Stimulated activated CD4-positive, alpha-beta T cell treated with anti-CD3 and anti-CD28 coated beads, Interleukin-12 subunit alpha, Interleukin-12 subunit beta, amount 100 ng/mL, for 48 hours (primary cell): ENCODE measurements around the gene GDAP1L1.
"Not testable (repeated sequence)": the region's sequence is repeated elsewhere in the genome, so short reads cannot be mapped to it uniquely, and the experiment has no call there.

Experiments used
- DNase-seq, 3 donors: peaks; one replicate each; pipeline ENCODE4 v3.0.0-alpha.2; 2020; ENCODE audit warnings: low read depth in 2 of 3, low spot score in 1 of 3

The GDAP1L1 gene

DNA sequence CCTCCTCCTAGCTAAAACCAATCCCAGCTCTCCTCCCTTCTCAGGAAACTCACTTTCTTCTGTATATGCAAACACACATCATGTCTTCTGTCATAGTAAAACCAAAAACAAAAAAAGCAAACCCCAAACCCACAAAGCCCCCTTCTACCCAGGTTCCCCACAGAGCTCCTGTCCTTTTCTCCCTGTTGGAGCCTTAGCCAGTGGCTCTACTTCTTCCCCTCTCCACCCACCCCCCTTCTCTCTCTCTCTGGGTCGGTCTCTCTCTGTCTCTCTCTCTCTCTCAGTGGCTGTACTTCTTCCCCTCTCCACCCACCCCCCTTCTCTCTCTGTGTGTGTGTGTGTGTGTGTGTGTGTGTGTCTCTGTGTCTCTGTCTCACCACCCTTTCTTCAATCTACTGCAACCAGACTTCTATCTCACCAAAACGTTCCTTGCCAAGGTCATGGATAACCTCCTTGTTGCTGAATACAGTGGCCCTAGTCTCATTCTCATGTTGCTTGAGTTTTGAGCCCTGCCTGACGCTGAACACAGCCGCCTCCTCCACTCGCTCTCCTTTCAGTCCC is 27.9 kb upstream of the GDAP1L1 start:
- no peak for DNase-seq

DNA sequence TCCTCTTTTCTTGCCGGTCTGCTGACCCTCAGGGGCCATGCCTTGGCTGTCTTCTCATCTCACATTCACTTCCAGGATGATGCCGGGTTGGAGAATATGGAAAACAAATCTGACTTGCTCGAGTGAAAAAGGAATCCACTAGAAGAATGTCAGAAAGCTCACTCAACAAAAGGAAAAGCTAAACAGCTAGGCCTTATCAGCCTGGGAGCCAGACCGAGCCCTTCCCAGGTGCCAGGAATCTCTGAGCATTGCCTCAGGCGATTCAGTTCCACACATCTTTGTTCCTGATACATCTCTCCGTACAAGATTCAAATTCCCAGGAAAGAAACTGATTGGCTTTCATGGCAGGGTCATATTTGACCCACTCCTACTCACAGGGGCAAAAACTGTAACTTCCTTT is 27.3 kb upstream of the GDAP1L1 start:
- no peak for DNase-seq

DNA sequence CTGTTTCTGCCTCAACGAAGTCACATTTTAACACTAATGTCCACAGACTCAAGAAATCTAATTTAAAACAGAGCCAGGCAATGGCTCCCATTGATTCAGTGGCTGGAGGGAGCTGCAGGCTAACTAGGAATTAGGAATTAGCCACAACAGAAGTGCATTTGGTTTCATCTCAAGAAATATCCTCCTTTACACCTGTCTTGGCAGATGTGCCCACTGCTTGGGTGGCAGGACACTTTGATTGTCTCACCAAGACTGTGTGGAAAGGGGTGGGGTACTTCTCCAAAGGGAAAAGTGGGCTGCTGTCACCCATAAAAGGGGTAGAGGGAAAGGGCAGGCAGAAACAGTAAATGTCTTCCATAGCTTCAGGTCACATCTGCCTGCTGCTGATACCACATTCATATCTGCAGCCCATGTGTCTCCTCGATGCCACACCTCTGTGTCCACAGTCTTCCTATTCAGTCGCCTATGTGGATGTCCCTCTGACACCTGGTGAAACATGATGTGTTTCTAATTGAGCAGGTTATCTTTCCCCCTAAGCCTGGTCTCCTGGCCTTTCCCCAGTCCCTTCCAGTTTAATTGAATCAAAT is 25.6 kb upstream of the GDAP1L1 start:
- DNase-seq: no peak

DNA sequence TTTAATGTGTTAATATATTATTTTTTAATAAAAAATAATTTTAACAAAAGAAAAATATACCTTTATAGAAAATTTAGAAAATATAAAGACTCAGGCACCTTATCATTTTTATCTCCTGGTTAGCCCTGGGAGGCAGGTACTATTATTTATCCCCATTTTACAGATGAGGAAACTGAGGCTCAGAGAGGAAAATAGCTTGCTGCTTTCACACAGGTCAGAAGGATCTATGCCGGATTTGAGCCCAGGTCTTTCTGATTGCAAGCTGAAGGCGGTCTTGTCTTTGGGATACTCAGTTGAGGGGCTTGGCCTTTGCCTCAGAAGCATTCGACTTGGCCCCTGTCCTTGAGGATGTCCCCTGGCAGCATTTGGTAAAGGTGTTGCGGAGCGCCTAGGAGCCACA is 25.1 kb upstream of the GDAP1L1 start:
- no peak for DNase-seq

DNA sequence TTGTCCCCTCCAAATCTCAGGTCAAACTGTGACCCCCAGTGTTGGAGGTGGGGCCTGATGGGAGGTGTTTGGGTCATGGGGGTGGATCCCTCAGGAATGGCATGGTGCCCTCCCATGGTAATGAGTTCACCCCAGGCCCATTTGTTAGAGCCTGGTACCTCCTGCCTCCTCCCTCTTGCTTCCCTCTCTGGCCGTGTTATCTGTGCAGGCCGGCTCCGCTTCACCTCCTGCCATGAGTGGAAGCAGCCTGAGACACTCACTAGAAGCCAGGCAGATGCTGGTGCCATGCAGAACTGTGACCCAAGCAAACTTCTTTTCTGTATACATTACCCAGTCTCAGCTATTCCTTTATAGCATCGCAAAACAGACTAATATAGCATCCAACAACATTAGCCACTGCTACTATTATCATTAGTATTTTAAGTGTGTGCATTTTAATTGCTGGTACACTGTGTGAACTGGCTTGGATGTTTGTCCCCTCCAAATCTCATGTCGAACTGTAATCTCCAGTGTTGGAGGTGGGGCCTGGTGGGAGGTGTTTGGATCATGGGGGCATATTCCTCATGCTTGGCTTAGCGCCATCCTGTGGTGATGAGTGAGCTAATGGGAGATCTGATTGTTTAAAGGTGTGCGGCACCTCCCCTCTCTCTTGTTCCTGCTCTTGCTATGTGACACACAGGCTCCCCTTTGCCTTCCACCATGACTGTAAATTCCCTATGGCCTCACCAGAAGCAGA is 24.3 kb upstream of the GDAP1L1 start:
- no peak for DNase-seq

DNA sequence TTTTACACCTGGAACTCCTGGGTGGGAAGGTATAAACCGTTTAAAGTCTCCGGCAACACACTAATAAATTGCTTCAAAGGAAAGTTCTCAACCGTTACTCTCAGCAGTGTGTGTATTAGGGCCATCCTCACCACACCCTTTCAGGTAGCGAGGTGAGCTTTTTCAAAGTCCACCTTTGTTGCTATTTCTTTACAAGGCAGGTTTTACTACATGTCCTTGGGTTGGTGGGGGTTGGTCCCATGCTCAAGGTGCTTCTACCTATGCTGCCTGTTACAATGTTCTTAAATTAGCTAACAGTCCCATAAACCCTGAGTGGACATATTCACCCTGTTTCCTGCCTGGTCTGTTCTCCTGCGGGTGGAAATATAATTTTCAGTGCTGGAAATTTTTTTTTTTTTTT is 23.4 kb upstream of the GDAP1L1 start:
- DNase-seq: no peak

DNA sequence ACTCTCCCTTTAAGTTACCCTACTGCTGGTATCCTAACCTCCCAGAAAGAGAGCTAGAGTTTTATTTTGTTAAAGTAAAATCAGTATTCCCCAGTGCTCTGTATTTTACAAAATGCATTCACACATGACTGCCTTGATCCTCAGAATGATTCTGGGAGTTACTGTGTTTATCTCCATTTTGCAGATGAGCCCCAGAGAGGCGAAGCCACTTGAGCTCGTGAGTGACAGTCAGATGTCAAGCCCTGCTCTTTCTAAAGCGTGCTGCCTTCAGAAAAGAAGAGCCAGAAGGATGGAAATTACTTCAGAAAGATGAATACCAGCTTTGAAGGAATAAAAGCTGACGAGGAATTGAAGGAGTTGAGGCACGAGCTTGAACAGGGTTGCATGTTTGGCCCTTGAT is 22.5 kb upstream of the GDAP1L1 start:
- DNase-seq: no peak

DNA sequence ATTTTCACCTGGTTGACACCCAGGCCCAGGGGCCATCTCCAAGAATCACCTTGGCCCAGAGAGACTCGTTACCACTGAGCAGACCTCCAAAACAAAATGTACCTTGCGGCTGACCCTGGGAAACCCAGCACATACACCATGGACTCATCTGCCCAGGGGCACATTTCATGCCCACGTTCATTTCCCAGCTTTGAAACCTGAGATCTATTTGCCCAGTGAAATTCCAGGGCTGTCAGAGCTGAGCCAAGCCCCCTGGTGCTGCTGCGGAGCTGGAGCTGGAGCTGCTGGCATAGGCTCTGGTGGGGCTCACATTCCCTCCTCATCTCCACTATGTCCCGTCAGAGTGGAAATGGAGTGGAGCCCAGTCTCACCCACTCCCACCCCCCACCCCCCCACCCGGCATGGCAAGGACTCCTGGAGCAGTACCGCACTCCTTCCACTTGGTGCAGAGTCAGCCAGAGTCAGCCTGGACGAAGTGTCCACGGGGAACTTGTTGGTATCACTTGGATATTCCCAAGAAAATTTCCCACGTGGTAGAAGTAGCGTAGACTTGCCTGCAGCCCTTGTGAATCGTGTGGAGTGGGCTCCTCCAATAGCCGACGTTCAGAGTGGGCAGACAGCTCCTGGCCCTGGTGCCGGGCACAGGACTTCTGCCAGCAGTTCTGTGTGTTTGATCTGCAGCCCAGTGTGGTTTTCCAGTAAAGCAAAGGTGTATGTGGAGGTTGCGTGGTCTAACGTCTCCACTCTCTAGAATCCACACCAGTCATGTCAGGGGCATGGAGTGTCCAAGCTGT is 18.4 kb upstream of the GDAP1L1 start:
- no peak for DNase-seq

DNA sequence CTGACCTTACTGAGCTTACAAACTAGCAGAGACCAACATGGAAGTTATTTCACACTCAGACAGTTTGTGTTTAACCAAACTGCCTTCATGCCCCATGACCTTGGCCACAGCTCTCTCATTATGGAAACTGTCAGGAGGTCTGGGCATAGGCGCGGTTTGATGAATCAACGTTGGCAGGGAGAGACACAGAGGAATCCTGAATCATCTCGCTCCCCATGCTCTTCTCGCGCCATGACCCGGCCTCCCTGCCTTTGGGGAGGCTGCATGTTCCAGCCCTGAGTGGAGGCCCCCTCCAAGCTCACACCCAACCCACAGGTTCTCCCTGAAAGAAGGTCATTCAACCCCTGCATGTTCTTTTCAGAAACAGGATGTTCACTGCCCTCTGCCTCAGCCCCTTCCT is 15.9 kb upstream of the GDAP1L1 start:
- DNase-seq: no peak

DNA sequence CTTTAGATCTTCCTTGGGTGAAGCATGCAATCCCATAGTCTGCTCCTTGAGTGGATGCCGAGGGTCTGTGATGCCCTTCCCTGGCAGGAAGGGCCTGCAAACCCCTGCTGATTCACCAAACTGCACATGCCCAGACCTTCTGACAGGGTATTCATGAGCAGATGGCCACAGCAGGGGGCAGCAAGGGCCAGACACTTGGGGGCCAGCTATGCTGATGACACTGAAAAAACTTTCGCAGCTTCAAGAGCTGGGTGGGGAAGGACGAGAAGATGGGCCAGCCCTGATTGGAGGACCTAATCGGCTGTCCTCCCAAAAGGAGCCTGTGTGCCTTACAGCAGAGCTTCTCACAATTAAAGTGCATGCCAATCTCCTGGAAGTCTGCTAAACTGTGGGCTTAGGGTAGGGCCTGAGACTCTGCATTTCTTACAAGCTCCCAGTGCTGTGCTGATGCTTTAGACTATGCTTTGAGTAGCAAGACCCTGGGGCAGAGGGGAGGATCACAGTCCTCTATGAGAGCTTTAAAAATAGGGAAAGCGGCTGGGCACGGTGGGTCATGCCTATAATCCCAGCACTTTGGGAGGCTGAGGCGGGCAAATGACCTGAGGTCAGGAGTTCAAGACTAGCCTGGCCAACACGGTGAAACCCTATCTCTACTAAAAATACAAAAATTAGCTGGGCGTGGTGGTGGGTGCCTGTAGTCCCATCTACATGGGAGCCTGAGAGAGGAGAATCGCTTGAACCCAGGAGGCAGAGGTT is 15.2 kb upstream of the GDAP1L1 start:
- DNase-seq: no peak

DNA sequence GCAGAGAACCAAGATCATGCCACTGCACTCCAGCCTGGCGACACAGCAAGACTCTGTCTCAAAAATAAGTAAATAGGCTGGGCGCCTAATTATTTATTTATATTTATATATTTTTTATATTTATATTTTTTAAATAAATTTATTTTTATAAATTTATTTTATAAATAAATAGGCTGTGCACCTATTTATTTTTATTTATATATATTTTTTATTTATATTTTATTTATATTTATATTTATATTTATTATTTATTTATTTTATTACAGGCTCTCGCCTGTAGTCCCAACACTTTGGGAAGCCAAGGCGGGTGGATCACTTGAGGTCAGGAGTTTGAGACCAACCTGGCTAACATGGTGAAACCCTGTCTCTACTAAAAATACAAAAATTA is 14.6 kb upstream of the GDAP1L1 start:
- not testable (repeated sequence) for DNase-seq

DNA sequence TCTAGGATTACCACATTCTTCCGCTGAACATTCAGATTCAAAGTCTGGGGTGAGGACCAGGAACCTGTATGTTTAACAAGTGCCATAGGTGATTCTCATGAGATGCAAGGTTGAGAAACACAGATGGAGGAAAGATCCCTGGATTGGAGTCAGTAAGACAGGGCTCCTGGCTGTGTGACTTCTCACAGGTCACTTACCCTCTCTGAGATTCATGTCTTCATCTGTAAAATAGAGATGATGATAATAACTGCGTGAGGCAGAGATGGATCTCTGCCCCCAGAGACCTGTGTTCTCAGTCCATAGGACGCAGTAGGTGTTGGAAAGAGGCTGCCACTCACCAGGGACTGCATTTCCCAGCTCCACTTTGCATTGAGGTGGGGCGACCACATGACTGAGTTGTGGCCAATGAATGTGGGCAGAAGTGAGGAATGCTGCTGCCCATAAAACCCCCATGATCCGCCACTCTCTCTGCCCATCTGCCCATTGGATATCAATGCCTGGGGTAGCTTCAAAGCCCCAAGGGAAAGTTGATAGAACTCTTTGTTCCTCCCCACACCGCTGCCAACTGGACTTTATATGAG is 13.6 kb upstream of the GDAP1L1 start:
- DNase-seq: no peak

DNA sequence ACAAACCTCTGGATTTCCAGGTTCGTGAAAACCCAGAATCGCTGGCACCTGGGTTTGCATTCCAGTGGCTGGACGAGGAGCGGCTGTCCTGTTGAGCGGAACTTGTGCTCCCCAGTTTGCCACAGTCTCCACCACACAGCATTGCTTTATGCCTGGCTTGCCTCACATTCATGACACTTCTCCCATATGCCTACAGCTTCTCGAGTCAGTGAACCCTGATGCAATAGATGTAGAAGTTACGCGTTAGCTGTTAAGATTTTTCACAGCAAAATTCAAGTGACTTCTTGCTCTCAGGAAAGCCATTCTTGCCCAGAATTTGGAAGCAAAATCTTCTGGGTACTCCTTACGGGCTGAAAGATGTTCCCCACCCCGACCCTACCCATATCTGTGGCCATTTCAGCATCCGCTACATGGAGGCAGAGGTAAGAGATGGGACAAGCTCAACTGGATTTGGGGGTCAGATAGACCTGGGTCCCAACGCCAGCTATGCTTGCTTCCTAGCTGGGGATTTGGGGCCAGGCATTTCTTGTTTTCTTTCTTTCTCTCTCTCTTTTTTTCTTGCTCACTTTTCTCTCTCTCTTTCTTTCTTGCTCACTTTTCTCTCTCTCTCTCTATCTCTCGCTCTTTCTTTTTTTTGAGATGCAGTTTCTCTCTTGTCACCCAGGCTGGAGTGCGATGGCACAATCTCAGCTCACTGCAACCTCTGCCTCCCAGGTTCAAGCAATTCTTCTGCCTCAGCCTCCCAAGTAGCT is 12.4 kb upstream of the GDAP1L1 start:
- DNase-seq: no peak

DNA sequence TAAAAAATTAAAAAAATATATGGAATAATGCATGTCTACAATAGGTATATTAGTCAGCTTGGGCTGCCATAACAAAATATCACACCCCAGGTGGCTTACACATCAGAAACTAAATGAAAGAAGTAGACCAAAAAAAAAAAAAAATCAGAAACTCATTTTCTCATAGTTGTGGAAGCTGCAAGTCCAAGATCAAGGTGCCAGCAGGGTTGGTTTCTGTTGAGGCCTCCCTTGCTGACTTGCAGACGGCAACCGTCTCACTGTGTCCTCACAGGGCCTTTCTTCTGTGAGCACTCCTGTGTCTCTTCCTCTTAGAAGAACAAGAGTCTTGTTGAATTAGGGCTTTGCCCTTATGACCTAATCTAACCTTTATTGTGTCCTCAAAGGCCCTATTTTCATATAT is 11.4 kb upstream of the GDAP1L1 start:
- no peak for DNase-seq

DNA sequence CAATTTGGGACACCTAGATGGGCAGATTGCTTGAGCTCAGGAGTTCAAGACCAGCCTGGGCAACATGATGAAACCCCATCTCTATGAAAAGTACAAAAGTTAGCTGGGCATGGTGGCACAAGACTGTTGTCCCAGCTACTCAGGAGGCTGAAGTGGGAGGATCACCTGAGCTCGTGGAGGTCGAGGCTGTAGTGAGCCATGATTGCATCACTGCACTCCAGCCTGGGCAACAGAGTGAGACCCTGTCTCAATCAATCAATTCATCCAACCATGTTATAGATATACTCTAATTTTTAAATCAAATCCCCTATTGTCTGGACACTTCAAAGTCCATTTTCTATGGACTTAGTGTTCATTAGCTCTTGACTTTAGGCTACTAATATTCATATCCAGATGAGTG is 10.3 kb upstream of the GDAP1L1 start:
- not testable (repeated sequence) for DNase-seq

DNA sequence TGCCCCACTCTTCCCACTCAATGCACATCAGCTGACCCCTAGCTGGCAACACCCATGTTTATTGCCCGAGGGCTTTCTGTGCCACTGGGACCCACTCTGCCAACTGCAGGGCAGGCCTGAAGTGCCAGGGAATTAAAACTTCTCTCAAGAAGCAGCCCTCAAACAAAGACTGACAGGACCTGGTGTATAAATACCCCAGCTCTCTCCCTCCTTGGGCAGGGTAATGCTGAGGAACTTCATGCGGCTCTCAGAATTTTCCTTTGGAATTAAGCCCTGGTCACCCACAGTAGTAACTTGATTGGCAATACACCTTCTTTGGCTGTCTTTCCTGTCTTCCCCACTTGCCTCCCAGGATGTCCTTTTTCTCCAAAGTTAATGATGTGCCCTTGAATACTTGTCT is 5.3 kb upstream of the GDAP1L1 start:
- DNase-seq: no peak

DNA sequence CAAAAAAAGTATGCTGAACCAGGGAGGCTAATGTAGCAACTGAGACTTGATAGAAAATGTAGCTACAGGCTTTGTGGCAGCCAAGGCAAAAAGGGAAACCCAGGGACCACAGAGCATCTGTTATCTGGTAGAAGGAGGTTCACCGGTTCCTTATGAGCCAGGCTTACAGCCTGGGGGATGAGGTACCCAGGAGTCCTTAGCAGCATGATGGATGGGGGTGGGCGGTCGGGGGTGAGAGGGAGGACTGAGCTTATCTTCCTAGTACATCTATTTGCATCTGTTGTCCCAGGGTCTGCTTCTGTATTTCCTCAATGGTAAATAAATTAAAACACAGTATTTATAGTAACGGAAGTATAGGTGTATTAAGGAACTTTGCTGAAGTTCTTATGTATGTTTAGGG is 1.1 kb upstream of the GDAP1L1 start:
- no peak for DNase-seq

DNA sequence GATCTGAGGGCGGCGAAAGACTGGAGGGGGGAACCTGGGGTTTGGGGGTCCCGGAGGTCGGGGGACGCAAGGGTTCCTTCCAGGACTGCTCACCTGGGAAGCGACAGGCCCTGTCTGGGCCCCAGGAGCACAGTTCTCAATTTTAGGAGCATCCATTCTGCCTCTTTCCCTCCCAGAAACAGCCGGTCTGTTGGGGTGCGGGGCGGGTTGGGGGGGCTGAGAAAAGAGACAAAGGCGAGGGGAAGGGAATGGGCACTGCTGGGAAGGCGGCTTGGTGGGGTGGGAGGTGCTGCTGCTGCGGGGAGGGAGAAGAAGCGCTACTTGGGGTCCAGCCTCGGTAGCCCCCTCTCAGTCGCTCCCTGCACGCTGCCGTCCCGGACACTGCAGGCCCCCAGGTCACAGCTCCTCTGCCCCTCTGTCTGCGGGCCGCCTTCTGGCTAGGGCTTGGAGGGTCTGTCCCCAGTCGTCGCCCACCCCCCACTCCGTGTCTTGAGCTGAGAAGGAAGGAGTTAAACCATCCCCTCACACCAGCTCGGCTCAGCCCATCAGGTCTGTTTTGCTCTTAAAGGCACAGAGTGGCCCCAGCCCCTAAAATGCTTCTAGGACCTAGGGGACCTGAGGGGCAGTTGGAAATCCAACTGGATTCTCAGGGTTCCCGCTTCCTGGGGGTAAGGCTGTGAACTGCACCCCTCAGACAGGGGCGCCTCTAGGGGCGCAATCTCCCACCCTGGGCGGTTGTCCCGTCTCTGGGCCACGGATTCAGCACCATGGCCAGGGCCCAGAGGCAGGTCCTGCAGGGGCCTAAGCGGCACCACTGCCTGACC is 690 bp downstream of the GDAP1L1 start:
- DNase-seq: peak in 2 of 3 donors; percentile 4 to 8

DNA sequence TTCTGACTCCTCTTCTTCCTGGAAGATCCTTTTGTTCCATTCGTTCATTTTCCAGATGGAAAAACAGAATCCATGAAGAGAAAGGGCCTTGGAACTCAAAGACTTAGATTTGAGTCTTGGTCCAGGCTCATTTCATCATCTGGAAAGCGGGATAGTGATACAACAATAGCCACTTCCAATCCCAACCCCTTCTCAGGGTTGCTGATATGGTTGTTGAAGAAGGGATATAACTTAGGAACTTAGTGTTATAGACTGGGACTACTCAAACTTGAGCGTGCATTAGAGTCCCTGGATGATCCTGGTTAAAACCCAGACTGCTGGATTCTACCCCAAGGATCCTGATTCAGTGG is 1.3 kb downstream of the GDAP1L1 start:
- no peak for DNase-seq

DNA sequence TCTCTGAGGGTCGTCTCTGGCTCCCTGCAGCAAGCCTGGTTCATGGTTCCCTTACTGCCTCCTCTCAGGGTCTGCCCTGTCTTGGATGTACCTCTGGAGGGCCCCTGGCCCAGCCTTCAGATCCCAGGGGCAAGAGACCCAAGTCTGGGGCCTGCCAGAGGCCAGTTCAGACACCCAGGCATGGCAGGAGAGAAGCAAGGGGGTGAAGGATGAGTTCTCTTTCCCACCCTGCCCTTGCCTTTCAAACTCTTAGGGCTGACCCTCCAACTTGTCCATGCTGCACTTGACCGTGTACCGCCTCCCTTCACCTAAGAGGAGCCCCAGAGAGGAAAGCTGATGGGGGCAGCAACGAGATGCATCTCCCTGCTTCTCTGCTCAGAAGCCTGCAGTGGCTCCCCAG is 4.2 kb downstream of the GDAP1L1 start:
- DNase-seq: no peak
